Measurements from ENCODE around the gene CNIH1. TPM values are rescaled to one million over a fixed set of nuclear protein-coding genes. Genes with fewer than 3 reads are reported as not detected.

Gene CNIH1
- total RNA-seq, 1 donor from 2014 or later: 43.5 TPM

DNA sequence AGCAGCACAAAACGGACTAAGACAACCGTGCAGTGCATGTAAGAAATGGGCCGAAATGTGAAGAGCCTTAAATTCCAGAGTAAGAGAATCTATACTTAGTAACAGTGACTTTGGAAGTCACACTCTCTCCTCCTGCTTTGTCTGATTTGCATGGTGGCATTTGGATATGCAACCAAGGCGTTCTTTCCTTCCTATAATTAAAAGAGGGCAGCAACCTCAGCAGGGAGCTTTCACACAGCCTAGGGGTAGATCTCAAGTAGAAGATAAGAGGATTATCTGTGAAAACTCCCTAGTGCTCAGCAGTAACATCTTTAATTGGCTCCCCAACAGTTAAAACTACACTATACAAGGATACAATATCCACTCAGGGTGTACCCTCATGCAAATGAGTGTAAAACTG, 31.1 kb upstream of the CNIH1 start:
- CTCF ChIA-PET: no interaction called here
- Mint-ChIP-seq H3K27ac (no peak overlapping the region), H3K9me3 (peaks cover 12% of the 10 kb centered on the region), H3K27me3 (no peaks in the 10 kb centered on the region), H3K4me3 (no peak overlapping the region), H3K36me3 (ENCODE audit: low read depth) (peaks cover 54% of the 10 kb centered on the region), H3K4me1 (peaks cover 11% of the 10 kb centered on the region)
- POLR2A ChIA-PET: interaction anchor here (0.5 to 2.8 kb wide), 3 partner anchors 16 to 608 kb away, joined by 3 to 9 read pairs (median 3); partner anchors contain the start of gene GMFB
- ATAC-seq (ENCODE audit: low read depth): no peak
- intact Hi-C loops (cut with micrococcal nuclease): no loop called here
- TF ChIP-seq, protein P1, sequence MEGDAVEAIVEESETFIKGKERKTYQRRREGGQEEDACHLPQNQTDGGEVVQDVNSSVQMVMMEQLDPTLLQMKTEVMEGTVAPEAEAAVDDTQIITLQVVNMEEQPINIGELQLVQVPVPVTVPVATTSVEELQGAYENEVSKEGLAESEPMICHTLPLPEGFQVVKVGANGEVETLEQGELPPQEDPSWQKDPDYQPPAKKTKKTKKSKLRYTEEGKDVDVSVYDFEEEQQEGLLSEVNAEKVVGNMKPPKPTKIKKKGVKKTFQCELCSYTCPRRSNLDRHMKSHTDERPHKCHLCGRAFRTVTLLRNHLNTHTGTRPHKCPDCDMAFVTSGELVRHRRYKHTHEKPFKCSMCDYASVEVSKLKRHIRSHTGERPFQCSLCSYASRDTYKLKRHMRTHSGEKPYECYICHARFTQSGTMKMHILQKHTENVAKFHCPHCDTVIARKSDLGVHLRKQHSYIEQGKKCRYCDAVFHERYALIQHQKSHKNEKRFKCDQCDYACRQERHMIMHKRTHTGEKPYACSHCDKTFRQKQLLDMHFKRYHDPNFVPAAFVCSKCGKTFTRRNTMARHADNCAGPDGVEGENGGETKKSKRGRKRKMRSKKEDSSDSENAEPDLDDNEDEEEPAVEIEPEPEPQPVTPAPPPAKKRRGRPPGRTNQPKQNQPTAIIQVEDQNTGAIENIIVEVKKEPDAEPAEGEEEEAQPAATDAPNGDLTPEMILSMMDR (IDR thresholded peaks at IDR 0.05): no peak
- no peak for DNase-seq

DNA sequence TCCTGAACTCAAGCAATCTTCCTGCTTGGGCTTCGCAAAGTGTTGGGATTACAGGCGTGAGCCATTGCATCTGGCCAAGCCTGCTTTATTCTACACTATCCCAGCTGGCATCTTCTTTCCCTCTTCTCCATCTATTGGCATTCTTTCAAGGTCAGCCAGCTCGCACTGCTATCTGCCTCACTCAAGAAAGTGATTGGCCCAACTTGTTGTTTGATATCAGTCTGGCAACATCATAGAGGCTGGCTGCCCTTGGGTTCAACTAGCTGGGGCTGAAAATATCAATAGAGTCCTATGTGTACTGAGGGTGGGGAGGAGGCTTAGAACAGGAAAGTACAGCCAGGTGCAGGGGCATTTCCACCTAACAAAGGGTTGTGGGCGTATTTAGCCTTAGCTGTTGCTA, 30.5 kb upstream of the CNIH1 start:
- peaks cover 13% of the 10 kb centered on the region for H3K9me3 Mint-ChIP-seq
- TF ChIP-seq, protein P1 (IDR thresholded peaks at IDR 0.05): no peak
- H3K4me3 Mint-ChIP-seq: no peak overlapping the region
- peaks cover 10% of the 10 kb centered on the region for H3K4me1 Mint-ChIP-seq
- ATAC-seq (ENCODE audit: low read depth) (no peak), DNase-seq (no peak)
- H3K27me3 Mint-ChIP-seq: no peaks in the 10 kb centered on the region
- intact Hi-C loops (cut with micrococcal nuclease): no loop called here
- peaks cover 50% of the 10 kb centered on the region for H3K36me3 Mint-ChIP-seq (ENCODE audit: low read depth)
- POLR2A ChIA-PET: interaction anchor here (0.6 to 2.8 kb wide), 2 partner anchors 17 to 65 kb away, joined by 3 to 9 read pairs; partner anchors contain the start of gene GMFB
- CTCF ChIA-PET: no interaction called here
- H3K27ac Mint-ChIP-seq: no peak overlapping the region

DNA sequence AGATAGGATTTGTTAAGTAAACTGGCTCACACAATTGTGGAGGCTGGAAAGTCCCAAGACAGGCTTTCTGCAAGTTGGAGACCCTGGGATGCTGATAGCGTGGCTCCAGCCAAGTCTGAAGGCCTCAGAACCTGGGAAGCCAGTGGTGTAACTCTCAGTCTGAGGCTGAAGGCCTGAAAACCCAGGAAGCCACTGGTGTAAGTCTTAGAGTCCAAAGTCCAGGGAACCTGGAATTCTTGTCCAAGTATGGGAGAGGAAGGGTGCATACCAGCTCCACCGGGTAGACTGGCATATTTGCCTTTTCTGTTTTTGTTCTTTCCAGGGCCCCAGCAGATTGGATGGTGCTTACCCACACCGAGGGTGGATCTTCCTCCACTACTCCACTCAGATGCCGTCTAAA, 29.5 kb upstream of the CNIH1 start:
- peaks cover 41% of the 10 kb centered on the region for H3K36me3 Mint-ChIP-seq (ENCODE audit: low read depth)
- ATAC-seq (ENCODE audit: low read depth): no peak
- H3K4me3 Mint-ChIP-seq: no peak overlapping the region
- TF ChIP-seq, protein P1 (IDR thresholded peaks at IDR 0.05): no peak
- intact Hi-C loops (cut with micrococcal nuclease): no loop called here
- DNase-seq: no peak
- peaks cover 3% of the 10 kb centered on the region for H3K4me1 Mint-ChIP-seq
- no peak overlapping the region for H3K27ac Mint-ChIP-seq
- POLR2A ChIA-PET: interaction anchor here (2.8 kb wide), 1 partner anchor 18 kb away, joined by 9 read pairs; the partner anchor contains the start of gene GMFB
- H3K9me3 Mint-ChIP-seq: peaks cover 13% of the 10 kb centered on the region
- no peaks in the 10 kb centered on the region for H3K27me3 Mint-ChIP-seq
- CTCF ChIA-PET: no interaction called here

DNA sequence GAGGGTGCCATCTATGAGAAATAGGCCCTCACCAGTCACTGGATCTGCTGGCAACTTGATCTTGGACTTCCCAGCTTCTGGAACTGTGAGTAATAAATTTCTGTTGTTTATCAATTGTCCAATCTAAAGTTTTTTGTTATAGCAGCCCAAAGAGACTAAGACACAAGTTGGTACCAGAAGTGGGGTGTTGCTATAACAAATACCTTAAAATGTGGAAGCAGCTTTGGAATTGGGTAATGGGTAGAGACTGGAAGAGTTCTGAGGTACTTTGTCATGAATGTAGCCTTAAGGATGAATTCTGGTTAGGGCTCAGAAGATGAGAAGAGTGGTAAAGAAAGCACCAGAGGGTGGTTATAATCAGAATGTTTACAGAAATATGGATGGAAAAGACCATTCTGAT, 26.1 kb upstream of the CNIH1 start:
- ChIA-PET CTCF (no interaction called here), POLR2A (no interaction called here)
- no peak for DNase-seq
- ATAC-seq (ENCODE audit: low read depth): no peak
- Mint-ChIP-seq H3K9me3 (peaks cover 13% of the 10 kb centered on the region), H3K36me3 (ENCODE audit: low read depth) (peaks cover 16% of the 10 kb centered on the region), H3K27ac (no peak overlapping the region), H3K4me3 (no peak overlapping the region), H3K27me3 (no peaks in the 10 kb centered on the region), H3K4me1 (no peaks in the 10 kb centered on the region)
- TF ChIP-seq, protein P1 (IDR thresholded peaks at IDR 0.05): no peak
- intact Hi-C loops (cut with micrococcal nuclease): no loop called here

DNA sequence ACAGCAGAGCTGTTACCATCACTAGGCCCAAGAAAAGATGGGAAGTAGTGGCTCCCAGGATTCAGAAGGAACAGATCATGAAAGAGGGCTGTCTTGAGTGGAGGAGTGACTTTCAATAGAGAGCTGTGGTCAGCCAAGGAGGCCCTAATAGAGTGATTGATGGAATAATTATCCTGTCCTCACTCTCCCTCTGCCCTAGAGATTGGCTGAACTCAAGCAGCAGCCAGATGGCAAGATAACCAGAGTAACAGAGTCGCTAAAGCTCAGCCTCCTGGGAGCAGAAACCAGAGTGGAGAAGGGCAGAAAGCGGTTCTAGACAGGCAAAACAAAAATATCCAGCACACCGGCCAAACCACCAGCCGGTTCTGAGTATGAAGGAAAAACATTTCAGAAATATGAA, 24.5 kb upstream of the CNIH1 start:
- ChIA-PET CTCF (no interaction called here), POLR2A (interaction anchor here (0.6 kb wide), 1 partner anchor 31 kb away, joined by 3 read pairs; no protein-coding TSS in a partner anchor)
- ATAC-seq (ENCODE audit: low read depth) (no peak), DNase-seq (no peak)
- TF ChIP-seq, protein P1 (IDR thresholded peaks at IDR 0.05): no peak
- Mint-ChIP-seq H3K4me1 (no peaks in the 10 kb centered on the region), H3K4me3 (no peak overlapping the region), H3K36me3 (ENCODE audit: low read depth) (peaks cover 9% of the 10 kb centered on the region), H3K27ac (no peak overlapping the region), H3K27me3 (no peaks in the 10 kb centered on the region), H3K9me3 (peaks cover 13% of the 10 kb centered on the region)
- intact Hi-C loops (cut with micrococcal nuclease): no loop called here
